NT2/D1 (cell line): ENCODE data around the gene TMEM132D.

Experiments used
- YY1 ChIP-seq: IDR thresholded peaks from 2 replicates; pipeline ENCODE4 v1.6.1; 2011; ENCODE audit not compliant: insufficient read length, insufficient read depth
- ZNF274 ChIP-seq: IDR thresholded peaks from 2 replicates; pipeline ENCODE4 v1.6.1; 2011; ENCODE audit warnings: mild to moderate bottlenecking, low read depth, low read length

DNA sequence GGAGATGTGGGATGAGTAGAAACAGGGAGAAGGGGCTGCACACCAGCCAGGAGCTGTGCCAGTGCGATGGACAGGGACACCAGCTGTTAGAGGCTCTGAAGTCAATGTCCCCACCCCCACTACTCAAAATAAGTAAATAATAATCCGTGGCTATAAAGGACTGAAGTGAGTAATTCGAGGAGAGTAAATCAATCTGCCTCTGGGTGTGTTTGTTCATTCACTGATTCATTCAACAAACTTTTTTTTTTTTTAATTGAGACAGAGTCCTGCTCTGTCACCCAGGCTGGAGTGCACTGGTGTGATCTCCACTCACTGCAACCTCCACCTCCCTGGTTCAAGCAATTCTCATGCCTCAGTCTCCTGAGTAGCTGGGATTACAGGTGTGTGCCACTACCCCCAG, 363.6 kb downstream of the TMEM132D start:
- TF ChIP-seq YY1 (no peak), ZNF274 (no peak)
